NCI-H2196 (cell line): ENCODE results near the gene CSKMT.

ENCODE experiments used
- DNase-seq: peaks from one replicate; lab custom pipeline; 2025; ENCODE audit not compliant: unreplicated experiment; lab: John Stamatoyannopoulos, UW

Gene CSKMT

DNA sequence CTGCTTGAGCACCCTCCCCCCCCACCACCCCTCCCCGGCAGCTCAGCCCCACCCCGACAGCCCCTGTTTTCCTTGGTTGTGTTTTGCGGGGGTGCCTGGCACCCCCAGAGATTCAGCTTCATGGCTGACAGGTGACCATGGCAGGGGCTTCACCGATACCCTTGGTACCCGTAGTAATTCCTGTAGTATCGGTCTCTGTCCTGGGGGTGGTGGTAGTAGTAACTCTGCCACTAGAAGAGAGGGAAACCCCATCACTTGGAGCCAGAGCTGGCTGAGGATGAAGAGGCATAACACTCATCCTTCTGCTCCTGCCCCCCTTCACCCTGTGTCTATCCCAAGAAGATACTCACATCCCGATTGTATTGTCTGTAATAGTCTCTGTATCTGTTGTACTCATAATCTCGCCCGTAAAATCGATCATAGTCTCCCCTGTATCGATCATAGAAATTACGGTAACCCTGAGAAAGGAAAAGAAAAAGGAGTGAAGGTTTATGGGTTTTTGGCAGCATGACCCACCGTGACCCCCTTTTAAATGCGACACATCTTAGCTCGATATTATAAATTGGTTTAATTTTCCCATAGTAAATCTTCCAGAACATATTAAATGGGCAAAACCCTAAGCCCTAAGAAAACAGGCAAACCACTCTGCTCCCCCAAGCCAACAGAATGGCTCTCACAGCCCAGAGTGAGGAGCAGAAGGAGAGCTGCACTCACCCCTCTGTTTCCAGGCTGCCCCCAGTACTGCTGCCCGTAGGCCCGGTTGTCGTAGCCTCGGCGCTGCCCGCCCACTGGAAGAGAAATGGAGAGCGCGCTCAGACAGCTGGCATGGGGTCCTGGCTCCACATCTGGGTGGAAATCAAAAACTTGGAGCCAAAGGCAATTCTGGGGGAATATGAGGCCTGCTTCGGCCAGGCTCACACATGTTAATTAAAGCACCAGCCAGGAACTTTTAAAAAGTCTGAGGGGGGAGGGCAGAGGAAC, 50.3 kb downstream of the CSKMT start:
- no peak for DNase-seq

DNA sequence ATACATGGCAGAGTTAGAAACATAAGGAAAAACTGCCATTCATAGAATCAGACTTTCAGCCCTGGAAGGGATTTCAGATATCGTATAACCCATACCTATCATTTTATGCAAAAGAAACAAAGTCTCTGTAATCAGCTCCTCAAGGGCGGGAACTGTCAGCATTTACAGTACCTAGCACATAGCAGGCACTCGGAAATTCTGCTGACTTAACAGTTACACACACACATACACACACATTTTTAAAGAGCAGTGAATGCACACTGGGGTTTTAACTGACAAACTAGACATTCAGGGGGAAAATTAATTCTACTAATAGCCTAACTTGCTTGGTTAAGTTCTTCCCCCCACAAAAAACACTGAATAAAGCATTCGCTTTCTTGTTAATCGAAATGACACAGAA, 51.1 kb downstream of the CSKMT start:
- no peak for DNase-seq

DNA sequence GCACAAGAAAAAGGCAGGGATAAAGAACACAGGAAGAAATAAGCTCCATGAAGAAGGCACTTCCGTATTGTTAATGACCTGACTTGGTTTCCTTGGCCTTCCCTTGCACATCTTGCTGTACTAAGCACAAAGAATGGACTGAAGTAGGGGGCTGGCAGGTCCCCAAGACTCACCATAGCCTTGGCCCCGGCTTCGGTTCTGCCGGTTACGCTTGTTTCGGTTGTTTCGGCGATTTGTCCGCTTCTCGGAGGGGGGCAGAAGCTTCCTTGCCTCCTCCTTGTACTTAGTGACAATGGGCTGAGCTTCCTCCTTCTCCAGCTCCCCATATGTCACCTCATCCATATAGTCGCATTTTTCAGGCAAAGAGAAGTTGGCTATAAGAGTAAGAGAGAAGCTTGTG, 51.7 kb downstream of the CSKMT start:
- no peak for DNase-seq
